ENCODE measurements around the gene ZNF385C.

ZNF385C gene

GRCh38 chr17:42125565-42125964 is 27.3 kb upstream of the ZNF385C start:
- no peak for DNase-seq (ENCODE audit: low spot score)

- no peak for DNase-seq (ENCODE audit: low spot score)
These were observed 26.0 kb upstream of the ZNF385C start for GRCh38 chr17:42124256-42124655.

GRCh38 chr17:42122371-42123303 is 24.4 kb upstream of the ZNF385C start, which contains the start of gene HSPB9:
TSS of gene HSPB9 (plus strand) at chr17:42122804. CDS start at chr17:42122851, 47 bp downstream.
- DNase-seq (ENCODE audit: low spot score), result no peak

GRCh38 chr17:42120770-42121769 is 22.8 kb upstream of the ZNF385C start, which contains the start of gene KAT2A:
TSS of gene KAT2A (minus strand) at chr17:42121367. CDS start at chr17:42121304, 63 bp downstream.
- DNase-seq (ENCODE audit: low spot score), result peak; percentile 86

- no peak for DNase-seq (ENCODE audit: low spot score)
These were observed 22.0 kb upstream of the ZNF385C start for GRCh38 chr17:42120161-42120769.

- DNase-seq (ENCODE audit: low spot score), result no peak
These were observed 21.0 kb upstream of the ZNF385C start for GRCh38 chr17:42119301-42119700.

GRCh38 chr17:42118545-42118944 is 20.3 kb upstream of the ZNF385C start:
- DNase-seq (ENCODE audit: low spot score), result no peak

- no peak for DNase-seq (ENCODE audit: low spot score)
These were observed 19.8 kb upstream of the ZNF385C start for GRCh38 chr17:42118126-42118510.

- DNase-seq (ENCODE audit: low spot score), result no peak
These were observed 19.3 kb upstream of the ZNF385C start for GRCh38 chr17:42117397-42118125.

- peak; percentile 71 for DNase-seq (ENCODE audit: low spot score)
These were observed 18.6 kb upstream of the ZNF385C start for GRCh38 chr17:42116705-42117396.

GRCh38 chr17:42114118-42114517 is 15.8 kb upstream of the ZNF385C start:
- no peak for DNase-seq (ENCODE audit: low spot score)

- no peak for DNase-seq (ENCODE audit: low spot score)
These were observed 15.2 kb upstream of the ZNF385C start for GRCh38 chr17:42113293-42114069.

- peak; percentile 80 for DNase-seq (ENCODE audit: low spot score)
These were observed 14.4 kb upstream of the ZNF385C start, which contains the start of gene DHX58 for GRCh38 chr17:42112552-42113176. TSS of gene DHX58 (minus strand) at chr17:42112714. CDS start at chr17:42111892, 822 bp downstream.

GRCh38 chr17:42111871-42112551 is 13.7 kb upstream of the ZNF385C start:
- peak; percentile 17 for DNase-seq (ENCODE audit: low spot score)

- no peak for DNase-seq (ENCODE audit: low spot score)
These were observed 13.0 kb upstream of the ZNF385C start for GRCh38 chr17:42111265-42111636.

- DNase-seq (ENCODE audit: low spot score), result no peak
These were observed 12.3 kb upstream of the ZNF385C start for GRCh38 chr17:42110301-42111264.

- no peak for DNase-seq (ENCODE audit: low spot score)
These were observed 10.8 kb upstream of the ZNF385C start for GRCh38 chr17:42109086-42109485.

Measured in putamen (tissue), 1 donor.